HG03064 (cell line): ENCODE results near the gene L1CAM.

ENCODE experiments used
- ATAC-seq: cut with Tn5 transposase; IDR thresholded peaks from one replicate; pipeline ENCODE4 v1.9.1; 2021; ENCODE audit warnings: low read depth; ENCODE audit not compliant: unreplicated experiment

Gene L1CAM

GRCh38 chrX:153903991-153904957, 18.3 kb upstream of the L1CAM start, which contains the start of gene AVPR2:
Gene AVPR2 (plus strand): TSS chrX:153904673. CDS start chrX:153905146, 473 bp downstream.
- no peak for ATAC-seq

GRCh38 chrX:153903238-153903980, 17.4 kb upstream of the L1CAM start:
- no peak for ATAC-seq

GRCh38 chrX:153902385-153902784, 16.4 kb upstream of the L1CAM start:
- ATAC-seq: no peak

GRCh38 chrX:153901753-153902140, 15.8 kb upstream of the L1CAM start:
- no peak for ATAC-seq

- peak; percentile 84 for ATAC-seq
Measured at GRCh38 chrX:153900831-153901752, 15.1 kb upstream of the L1CAM start.

- ATAC-seq: no peak
Measured at GRCh38 chrX:153897899-153898298, 11.9 kb upstream of the L1CAM start.

- ATAC-seq: no peak
Measured at GRCh38 chrX:153889123-153889522, 3.1 kb upstream of the L1CAM start.

GRCh38 chrX:153888344-153888743, 2.4 kb upstream of the L1CAM start:
- no peak for ATAC-seq

GRCh38 chrX:153887385-153887784, 1.4 kb upstream of the L1CAM start:
- ATAC-seq: no peak

GRCh38 chrX:153886915-153887314, 942 bp upstream of the L1CAM start:
- no peak for ATAC-seq

- ATAC-seq: no peak
Measured at GRCh38 chrX:153885208-153885787, 675 bp downstream of the L1CAM start.

- ATAC-seq: no peak
Measured at GRCh38 chrX:153884590-153884989, 1.4 kb downstream of the L1CAM start.

- ATAC-seq: no peak
Measured at GRCh38 chrX:153884136-153884535, 1.8 kb downstream of the L1CAM start.

GRCh38 chrX:153883163-153883843, 2.7 kb downstream of the L1CAM start:
- ATAC-seq: no peak

GRCh38 chrX:153882557-153882956, 3.4 kb downstream of the L1CAM start:
- no peak for ATAC-seq

- no peak for ATAC-seq
Measured at GRCh38 chrX:153882086-153882498, 3.9 kb downstream of the L1CAM start.

GRCh38 chrX:153881281-153881680, 4.7 kb downstream of the L1CAM start:
- no peak for ATAC-seq

- no peak for ATAC-seq
Measured at GRCh38 chrX:153880440-153880815, 5.5 kb downstream of the L1CAM start.

GRCh38 chrX:153879741-153880439, 6.1 kb downstream of the L1CAM start:
- no peak for ATAC-seq
